CD4-positive, alpha-beta T cell (primary cell): ENCODE measurements around the gene NUBPL. TPM values are rescaled to one million over a fixed set of nuclear protein-coding genes. Genes with fewer than 3 reads are reported as not detected.

ENCODE experiments used
- ATAC-seq: fragments of 200-7000 bp; cut with Tn5 transposase; one replicate; pipeline ENCODE4 v1.10.0; 2022; ENCODE audit warnings: mild to moderate bottlenecking; ENCODE audit not compliant: poor library complexity
- CTCF ChIA-PET: fragments of 350-600 bp; sonication (Branson Sonifier 250); formaldehyde crosslinking; loops from one replicate; lab custom pipeline; 2021; ENCODE audit warnings: antibody characterized with exemption, inconsistent platforms; lab: Charles Lee
- POLR2A ChIA-PET: fragments of 350-600 bp; sonication (Branson Sonifier 250); formaldehyde crosslinking; loops from one replicate; lab custom pipeline; 2021; ENCODE audit warnings: antibody characterized with exemption, inconsistent platforms; lab: Charles Lee
- DNase-seq, 14 experiments: peaks; one replicate each; pipeline ENCODE4 v3.0.0-alpha.2; 2013 to 2020; ENCODE audit warnings: mixed read lengths in 2 of 14
- H3K27ac ChIP-seq, 2 donors: one replicate each; pipeline versions ENCODE4 v1.5.1 to v1.7.0; 2013; ENCODE audit warnings: low read length in 2 of 2, low read depth in 1 of 2, mild to moderate bottlenecking in 1 of 2
- H3K27me3 ChIP-seq, 2 experiments: 1 replicate in 1 of 2; 2 replicates in 1 of 2; pipeline versions ENCODE4 v1.6.1 to v1.7.0; 2013; ENCODE audit warnings: low read length in 2 of 2, control low read depth in 1 of 2, mild to moderate bottlenecking in 1 of 2, moderate library complexity in 1 of 2; ENCODE audit not compliant: insufficient read depth in 2 of 2, control insufficient read depth in 1 of 2
- H3K36me3 ChIP-seq: one replicate; pipeline ENCODE4 v1.6.1; 2013; ENCODE audit warnings: low read length, control low read depth; ENCODE audit not compliant: insufficient read depth
- H3K4me1 ChIP-seq: one replicate; pipeline ENCODE4 v1.6.1; 2013; ENCODE audit warnings: low read length, control low read depth; ENCODE audit not compliant: insufficient read depth
- H3K4me3 ChIP-seq: one replicate; pipeline ENCODE4 v1.5.1; 2013; ENCODE audit warnings: mild to moderate bottlenecking, low read length, moderate library complexity
- H3K9me3 ChIP-seq, 2 experiments: 1 replicate in 1 of 2; 2 replicates in 1 of 2; pipeline versions ENCODE4 v1.6.1 to v1.7.0; 2013; ENCODE audit warnings: low read length in 2 of 2, mild to moderate bottlenecking in 2 of 2, control low read depth in 1 of 2, moderate library complexity in 1 of 2; ENCODE audit not compliant: control insufficient read depth in 1 of 2, insufficient read depth in 1 of 2
- H3K27ac Mint-ChIP-seq: one replicate; pipeline ENCODE4 v1.8.0; 2020; ENCODE audit warnings: mixed read lengths
- H3K27me3 Mint-ChIP-seq: one replicate; pipeline ENCODE4 v1.8.0; 2021; ENCODE audit warnings: mixed read lengths
- H3K36me3 Mint-ChIP-seq: one replicate; pipeline ENCODE4 v1.8.0; 2021; ENCODE audit warnings: low read depth, mixed read lengths
- H3K4me1 Mint-ChIP-seq: one replicate; pipeline ENCODE4 v1.8.0; 2021; ENCODE audit warnings: low read depth, mixed read lengths
- H3K4me3 Mint-ChIP-seq: one replicate; pipeline ENCODE4 v1.8.0; 2020; ENCODE audit warnings: mild to moderate bottlenecking, mixed read lengths
- H3K9me3 Mint-ChIP-seq: one replicate; pipeline ENCODE4 v1.8.0; 2020; ENCODE audit warnings: mixed read lengths
- intact Hi-C, 2 experiments: fragments of 100-400 bp; cut with DNase I in 1 of 2; cut with micrococcal nuclease in 1 of 2; formaldehyde crosslinking; loops; one replicate each; pipeline versions ENCODE4 v1.15.1 to v1.9.0; 2023 to 2025; cut with DNase I, micrococcal nuclease
- total RNA-seq, 174 experiments: library from RNA in 2 of 174; stranded (reverse) in 2 of 174; gene quantifications; one replicate each; pipeline ENCODE4 v1.2.3 and lab custom pipeline; 2021 to 2026
- TF ChIP-seq, protein P1 (sequence below): fragments of 200-600 bp; IDR thresholded peaks from one replicate; pipeline ENCODE4 v1.8.0; 2022; ENCODE audit warnings: antibody characterized with exemption, mild to moderate bottlenecking

The NUBPL gene
- total RNA-seq, 2 experiments from 2014 or later, result 7.2 to 8.2 TPM

DNA sequence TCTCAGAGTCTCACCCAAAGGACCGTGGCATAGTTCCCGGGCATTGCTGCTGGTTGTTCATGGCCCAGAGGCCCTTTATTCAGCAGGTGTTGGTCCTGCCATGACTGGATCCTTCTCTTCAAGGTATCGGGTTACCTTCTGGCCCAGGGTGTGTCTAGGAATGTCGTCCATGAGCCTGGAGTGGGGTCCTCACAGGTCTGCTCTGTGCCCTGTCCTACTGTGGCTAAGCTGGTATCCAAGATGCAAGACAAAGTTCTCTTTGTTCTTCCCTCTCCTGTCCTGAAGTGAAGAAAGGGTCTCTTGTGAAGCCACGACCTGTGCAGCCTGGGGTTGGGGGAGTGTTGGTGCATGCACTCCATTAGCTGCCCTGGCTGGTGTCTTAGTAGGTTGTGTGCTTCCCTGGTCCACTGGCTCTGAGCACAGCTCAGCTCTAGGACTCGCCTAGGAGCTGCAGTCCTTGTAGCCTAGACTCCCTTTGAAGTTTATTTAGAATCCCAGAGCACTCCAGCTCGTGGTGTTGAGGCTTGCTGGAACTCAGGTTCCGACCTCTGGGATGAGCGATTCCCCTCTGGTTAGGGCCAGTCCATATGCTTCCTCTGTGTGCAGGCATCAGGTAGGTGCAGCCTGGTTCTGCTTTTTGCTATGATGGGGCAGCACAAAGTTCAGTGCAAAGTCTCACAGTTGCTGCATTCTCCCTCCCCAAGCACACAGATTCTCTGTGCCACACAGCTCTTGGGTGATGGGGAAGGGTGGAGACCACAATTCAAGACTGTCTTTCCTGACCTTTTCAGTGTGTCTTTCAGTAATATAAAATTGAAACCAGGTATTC is 117.4 kb downstream of the NUBPL start:
- POLR2A ChIA-PET, result no interaction called here
- Mint-ChIP-seq H3K4me1 (no peaks in the 10 kb centered on the region), H3K4me3 (no peak overlapping the region), H3K27me3 (no peaks in the 10 kb centered on the region), H3K27ac (no peak overlapping the region), H3K9me3 (peaks cover 6% of the 10 kb centered on the region), H3K36me3 (peaks cover 91% of the 10 kb centered on the region)
- H3K9me3 ChIP-seq, result peaks cover 0 to 7% of the 10 kb centered on the region in 2 experiments
- DNase-seq (peak in 1 of 14 experiments; percentile 2), ATAC-seq (no peak)
- intact Hi-C loops, result no loop called here
- peaks cover 4% of the 10 kb centered on the region for H3K36me3 ChIP-seq
- no peaks in the 10 kb centered on the region for H3K4me1 ChIP-seq
- H3K27me3 ChIP-seq, result no peaks in the 10 kb centered on the region
- CTCF ChIA-PET, result no interaction called here
- no peak overlapping the region for H3K4me3 ChIP-seq
- TF ChIP-seq, protein P1, sequence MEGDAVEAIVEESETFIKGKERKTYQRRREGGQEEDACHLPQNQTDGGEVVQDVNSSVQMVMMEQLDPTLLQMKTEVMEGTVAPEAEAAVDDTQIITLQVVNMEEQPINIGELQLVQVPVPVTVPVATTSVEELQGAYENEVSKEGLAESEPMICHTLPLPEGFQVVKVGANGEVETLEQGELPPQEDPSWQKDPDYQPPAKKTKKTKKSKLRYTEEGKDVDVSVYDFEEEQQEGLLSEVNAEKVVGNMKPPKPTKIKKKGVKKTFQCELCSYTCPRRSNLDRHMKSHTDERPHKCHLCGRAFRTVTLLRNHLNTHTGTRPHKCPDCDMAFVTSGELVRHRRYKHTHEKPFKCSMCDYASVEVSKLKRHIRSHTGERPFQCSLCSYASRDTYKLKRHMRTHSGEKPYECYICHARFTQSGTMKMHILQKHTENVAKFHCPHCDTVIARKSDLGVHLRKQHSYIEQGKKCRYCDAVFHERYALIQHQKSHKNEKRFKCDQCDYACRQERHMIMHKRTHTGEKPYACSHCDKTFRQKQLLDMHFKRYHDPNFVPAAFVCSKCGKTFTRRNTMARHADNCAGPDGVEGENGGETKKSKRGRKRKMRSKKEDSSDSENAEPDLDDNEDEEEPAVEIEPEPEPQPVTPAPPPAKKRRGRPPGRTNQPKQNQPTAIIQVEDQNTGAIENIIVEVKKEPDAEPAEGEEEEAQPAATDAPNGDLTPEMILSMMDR, result no peak
- no peak overlapping the region for H3K27ac ChIP-seq

DNA sequence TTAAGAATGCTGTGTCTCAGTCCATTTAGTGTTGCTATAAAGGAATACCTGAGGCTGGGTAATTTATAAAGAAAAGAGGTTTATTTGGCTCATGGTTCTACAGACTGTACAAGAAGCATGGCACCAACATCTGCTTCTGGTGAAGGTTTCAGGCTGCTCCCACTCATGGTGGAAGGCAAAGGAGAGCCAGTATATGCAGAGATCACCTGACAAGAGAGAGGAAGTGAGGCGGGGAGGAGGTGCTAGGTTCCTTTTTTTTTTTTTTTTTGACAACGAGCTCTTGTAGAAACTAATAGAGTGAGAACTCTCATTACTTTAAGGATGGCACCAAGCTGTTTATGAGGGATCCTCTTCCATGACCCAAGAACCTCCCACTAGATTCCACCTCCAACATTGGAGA is 121.6 kb downstream of the NUBPL start:
- H3K27ac ChIP-seq, result no peak overlapping the region
- H3K9me3 ChIP-seq, result peaks cover 0 to 4% of the 10 kb centered on the region in 2 experiments
- H3K27me3 Mint-ChIP-seq, result no peaks in the 10 kb centered on the region
- H3K4me3 ChIP-seq, result no peak overlapping the region
- DNase-seq, result no peak
- no peaks in the 10 kb centered on the region for H3K27me3 ChIP-seq
- H3K9me3 Mint-ChIP-seq, result peaks cover 6% of the 10 kb centered on the region
- intact Hi-C loops, result no loop called here
- H3K27ac Mint-ChIP-seq, result no peak overlapping the region
- ChIA-PET CTCF (no interaction called here), POLR2A (no interaction called here)
- H3K4me3 Mint-ChIP-seq, result no peak overlapping the region
- H3K36me3 ChIP-seq, result peaks cover 3% of the 10 kb centered on the region
- peaks cover 91% of the 10 kb centered on the region for H3K36me3 Mint-ChIP-seq
- TF ChIP-seq, protein P1, result no peak
- no peak for ATAC-seq
- no peaks in the 10 kb centered on the region for H3K4me1 ChIP-seq
- no peaks in the 10 kb centered on the region for H3K4me1 Mint-ChIP-seq

DNA sequence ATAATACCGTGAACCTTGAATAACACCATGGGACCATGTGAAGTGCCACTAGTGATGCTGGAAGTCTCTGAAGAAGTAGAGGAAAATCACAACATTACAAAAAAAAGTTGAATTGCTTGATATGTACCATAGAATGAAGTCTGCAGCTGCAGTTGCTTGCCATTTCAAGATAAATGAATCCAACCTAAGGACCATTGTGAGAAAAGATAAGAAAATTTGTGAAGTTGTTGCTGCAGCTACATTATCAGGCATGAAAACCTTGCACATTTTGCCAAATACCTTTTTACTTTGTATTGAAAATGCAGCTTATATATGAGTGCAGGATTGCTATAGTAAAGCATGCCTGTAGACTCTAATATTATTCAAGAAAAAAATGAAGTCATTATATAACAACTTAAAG is 126.5 kb downstream of the NUBPL start:
- ChIA-PET CTCF (no interaction called here), POLR2A (no interaction called here)
- Histone ChIP-seq H3K27me3 (no peaks in the 10 kb centered on the region), H3K27ac (no peak overlapping the region), H3K4me1 (no peaks in the 10 kb centered on the region), H3K4me3 (no peak overlapping the region), H3K9me3 (peaks cover 0 to 6% of the 10 kb centered on the region in 2 experiments), H3K36me3 (no peaks in the 10 kb centered on the region)
- intact Hi-C loops, result no loop called here
- Mint-ChIP-seq H3K9me3 (peaks cover under 1% of the 10 kb centered on the region), H3K4me1 (no peaks in the 10 kb centered on the region), H3K27me3 (no peaks in the 10 kb centered on the region), H3K27ac (no peak overlapping the region), H3K36me3 (peaks cover 62% of the 10 kb centered on the region), H3K4me3 (no peak overlapping the region)
- TF ChIP-seq, protein P1, result no peak
- DNase-seq (no peak), ATAC-seq (no peak)
